HG02623 (cell line): ENCODE data around the gene ZBTB7A.
"Not testable (repeated sequence)": the region's sequence is repeated elsewhere in the genome, so short reads cannot be mapped to it uniquely, and the experiment has no call there.

Experiments used
- ATAC-seq: cut with Tn5 transposase; IDR thresholded peaks from one replicate; pipeline ENCODE4 v1.9.1; 2021; ENCODE audit warnings: moderate library complexity; ENCODE audit not compliant: unreplicated experiment

ZBTB7A gene

GRCh38 chr19:4018775-4019504, 47.8 kb downstream of the ZBTB7A start:
- ATAC-seq: no peak

GRCh38 chr19:4018140-4018613, 48.5 kb downstream of the ZBTB7A start:
- no peak for ATAC-seq

GRCh38 chr19:4016903-4017638, 49.6 kb downstream of the ZBTB7A start:
- ATAC-seq: no peak

GRCh38 chr19:4016486-4016885, 50.2 kb downstream of the ZBTB7A start:
- no peak for ATAC-seq

GRCh38 chr19:4015705-4016402, 50.8 kb downstream of the ZBTB7A start:
- no peak for ATAC-seq

GRCh38 chr19:4014541-4015491, 51.9 kb downstream of the ZBTB7A start:
- ATAC-seq: no peak

- no peak for ATAC-seq
Observed at GRCh38 chr19:4013886-4014540, 52.7 kb downstream of the ZBTB7A start.

GRCh38 chr19:4012975-4013634, 53.6 kb downstream of the ZBTB7A start:
- ATAC-seq: no peak

- ATAC-seq: no peak
Observed at GRCh38 chr19:4012092-4012974, 54.4 kb downstream of the ZBTB7A start.

- ATAC-seq: not testable (repeated sequence)
Observed at GRCh38 chr19:4011430-4011829, 55.3 kb downstream of the ZBTB7A start.

- ATAC-seq: no peak
Observed at GRCh38 chr19:4010808-4011110, 55.9 kb downstream of the ZBTB7A start.

GRCh38 chr19:4009990-4010807, 56.5 kb downstream of the ZBTB7A start:
- no peak for ATAC-seq

- ATAC-seq: peak; percentile 18
Observed at GRCh38 chr19:4007836-4008539, 58.7 kb downstream of the ZBTB7A start.

GRCh38 chr19:4007021-4007835, 59.5 kb downstream of the ZBTB7A start, which contains the start of gene PIAS4:
PIAS4 (plus strand) TSS chr19:4007736; CDS start chr19:4007761, 25 bp downstream.
- peak; percentile 73 for ATAC-seq

GRCh38 chr19:4005436-4005835, 61.3 kb downstream of the ZBTB7A start:
- not testable (repeated sequence) for ATAC-seq

GRCh38 chr19:4000798-4001197, 65.9 kb downstream of the ZBTB7A start:
- ATAC-seq: not testable (repeated sequence)
